Smooth muscle cell (in vitro differentiated cells): Measurements from ENCODE around the gene PTH. TPM values are rescaled to one million over a fixed set of nuclear protein-coding genes. Genes with fewer than 3 reads are reported as not detected.

Source experiments
- DNase-seq: peaks from one replicate; lab custom pipeline; 2025; ENCODE audit not compliant: unreplicated experiment; lab: John Stamatoyannopoulos, UW
- H2AFZ ChIP-seq: fragments of 200-600 bp; sonication (generic); 2 replicates; pipeline ENCODE4 v1.6.0; 2016; ENCODE audit warnings: antibody characterized with exemption, low read depth, mild to moderate bottlenecking
- H3F3A ChIP-seq: fragments of 200-600 bp; sonication (generic); 2 replicates; pipeline ENCODE4 v1.6.0; 2017; ENCODE audit warnings: antibody characterized with exemption, low read depth
- H3K27ac ChIP-seq: fragments of 200-600 bp; sonication (generic); 2 replicates; pipeline ENCODE4 v1.5.1; 2016; ENCODE audit warnings: low read depth, mild to moderate bottlenecking
- H3K27me3 ChIP-seq: fragments of 200-600 bp; sonication (generic); 2 replicates; pipeline ENCODE4 v1.6.1; 2016; ENCODE audit warnings: low read depth, mild to moderate bottlenecking
- H3K36me3 ChIP-seq: fragments of 200-600 bp; sonication (generic); 2 replicates; pipeline ENCODE4 v1.5.1; 2016; ENCODE audit warnings: low read depth
- H3K4me1 ChIP-seq: fragments of 200-600 bp; sonication (generic); 2 replicates; pipeline ENCODE4 v1.5.1; 2016; ENCODE audit warnings: low read depth
- H3K4me2 ChIP-seq: fragments of 200-600 bp; sonication (generic); 2 replicates; pipeline ENCODE4 v1.6.0; 2016; ENCODE audit warnings: mild to moderate bottlenecking
- H3K4me3 ChIP-seq: fragments of 200-600 bp; sonication (generic); 2 replicates; pipeline ENCODE4 v1.5.1; 2016; ENCODE audit warnings: mild to moderate bottlenecking
- H3K79me2 ChIP-seq: fragments of 200-600 bp; sonication (generic); 2 replicates; pipeline ENCODE4 v1.6.0; 2016; ENCODE audit warnings: low read depth, mild to moderate bottlenecking
- H3K9ac ChIP-seq: fragments of 200-600 bp; sonication (generic); 2 replicates; pipeline ENCODE4 v1.6.0; 2016; ENCODE audit warnings: low read depth
- H3K9me3 ChIP-seq: fragments of 200-600 bp; sonication (generic); replicated peaks from 2 replicates; pipeline ENCODE4 v1.5.1; 2016; ENCODE audit warnings: low read depth
- H4K20me1 ChIP-seq: fragments of 200-600 bp; sonication (generic); 2 replicates; pipeline ENCODE4 v1.6.0; 2016; ENCODE audit warnings: low read depth
- WGBS: methylation state at CpG from one replicate; pipeline ENCODE4 v1.1.7; 2016; ENCODE audit warnings: low lambda C conversion rate; 5-methylcytosine and 5-hydroxymethylcytosine counted together
- polyA plus RNA-seq: library from polyadenylated mRNA; unstranded; fragments of >200 nt; fragmentation: Nextera tagmentation; extraction: Ambion mirVana; gene quantifications from 2 replicates; pipeline ENCODE4 v1.2.1, GENCODE V29; 2016
- total RNA-seq: library from RNA; depleted of rRNA; stranded (reverse); fragments of >200 nt; gene quantifications from 2 replicates; pipeline ENCODE4 v1.2.3, GENCODE V29; 2014
- TF ChIP-seq, protein P1 (sequence below): fragments of 200-600 bp; sonication (generic); IDR thresholded peaks from 2 replicates; pipeline ENCODE4 v1.5.1; 2017; ENCODE audit warnings: borderline replicate concordance, mild to moderate bottlenecking, antibody characterized with exemption; ENCODE audit not compliant: insufficient read depth, poor library complexity, severe bottlenecking

The PTH gene
- total and polyA plus RNA-seq, 2 experiments from 2014 or later = not detected

DNA sequence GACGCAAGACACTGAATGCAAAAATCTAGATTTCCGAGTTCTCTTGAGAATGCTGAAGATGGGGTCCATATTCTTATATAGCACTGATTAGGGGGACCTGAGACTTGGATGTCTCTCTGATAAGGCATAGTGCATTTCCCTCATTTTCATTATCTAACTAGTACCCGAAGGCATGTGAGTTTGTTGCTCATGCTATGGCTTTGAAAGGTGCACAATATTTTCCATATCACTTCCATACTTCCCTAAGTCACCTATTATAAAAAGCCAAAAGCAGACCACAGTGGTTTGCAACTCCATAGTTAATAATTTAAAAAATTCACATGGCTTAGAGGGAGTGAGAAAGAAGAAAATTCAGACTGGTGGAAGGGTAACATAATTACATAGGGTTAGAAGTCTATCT lies 34.5 kb downstream of the PTH start:
- WGBS = 88% methylated on average over 3 of the region's 3 CpGs
- Histone ChIP-seq H3K36me3 (no peaks in the 10 kb centered on the region), H3K79me2 (peaks cover 59% of the 10 kb centered on the region), H3K9me3 (no peaks in the 10 kb centered on the region), H3K27ac (peak overlapping the region; percentile 72), H3K9ac (peak overlapping the region; percentile 36), H3F3A (no peaks in the 10 kb centered on the region), H3K4me1 (peaks cover 8% of the 10 kb centered on the region), H2AFZ (no peak overlapping the region), H3K4me3 (no peak overlapping the region), H3K27me3 (no peaks in the 10 kb centered on the region), H4K20me1 (peaks cover 40% of the 10 kb centered on the region), H3K4me2 (peak overlapping the region; percentile 88)
- TF ChIP-seq, protein P1, sequence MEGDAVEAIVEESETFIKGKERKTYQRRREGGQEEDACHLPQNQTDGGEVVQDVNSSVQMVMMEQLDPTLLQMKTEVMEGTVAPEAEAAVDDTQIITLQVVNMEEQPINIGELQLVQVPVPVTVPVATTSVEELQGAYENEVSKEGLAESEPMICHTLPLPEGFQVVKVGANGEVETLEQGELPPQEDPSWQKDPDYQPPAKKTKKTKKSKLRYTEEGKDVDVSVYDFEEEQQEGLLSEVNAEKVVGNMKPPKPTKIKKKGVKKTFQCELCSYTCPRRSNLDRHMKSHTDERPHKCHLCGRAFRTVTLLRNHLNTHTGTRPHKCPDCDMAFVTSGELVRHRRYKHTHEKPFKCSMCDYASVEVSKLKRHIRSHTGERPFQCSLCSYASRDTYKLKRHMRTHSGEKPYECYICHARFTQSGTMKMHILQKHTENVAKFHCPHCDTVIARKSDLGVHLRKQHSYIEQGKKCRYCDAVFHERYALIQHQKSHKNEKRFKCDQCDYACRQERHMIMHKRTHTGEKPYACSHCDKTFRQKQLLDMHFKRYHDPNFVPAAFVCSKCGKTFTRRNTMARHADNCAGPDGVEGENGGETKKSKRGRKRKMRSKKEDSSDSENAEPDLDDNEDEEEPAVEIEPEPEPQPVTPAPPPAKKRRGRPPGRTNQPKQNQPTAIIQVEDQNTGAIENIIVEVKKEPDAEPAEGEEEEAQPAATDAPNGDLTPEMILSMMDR = no peak
- DNase-seq = no peak

DNA sequence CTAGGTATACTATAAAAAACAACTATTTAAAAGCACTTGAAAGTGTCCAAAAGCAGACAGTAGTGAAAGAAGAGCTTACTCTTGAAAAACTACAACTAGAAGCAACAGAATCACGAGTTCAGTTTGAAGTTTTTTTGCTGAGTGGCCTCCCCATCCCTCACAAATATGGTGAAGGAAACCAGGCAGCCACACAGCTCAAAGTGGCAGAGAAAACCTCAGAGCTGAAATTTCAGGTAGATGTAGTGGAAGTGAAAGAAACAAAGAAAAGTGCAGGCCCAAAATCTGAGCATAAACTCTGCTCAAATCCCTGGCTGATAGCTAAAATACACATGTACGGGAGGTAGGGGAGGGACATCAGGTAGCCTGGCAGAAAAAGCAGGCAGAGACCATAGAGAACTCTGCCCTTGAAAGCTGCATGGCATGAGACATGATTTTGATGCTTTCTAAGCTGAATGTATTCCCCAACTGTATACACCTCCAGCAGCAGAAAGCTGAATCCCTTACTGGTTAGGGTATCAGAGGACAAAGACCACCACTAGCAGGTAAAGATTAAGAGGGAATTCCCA lies 44.9 kb downstream of the PTH start:
- Histone ChIP-seq H3K36me3 (no peaks in the 10 kb centered on the region), H3F3A (no peaks in the 10 kb centered on the region), H3K4me2 (no peak overlapping the region), H3K27ac (no peak overlapping the region), H3K79me2 (peaks cover 95% of the 10 kb centered on the region), H3K27me3 (no peaks in the 10 kb centered on the region), H3K9me3 (no peaks in the 10 kb centered on the region), H2AFZ (no peak overlapping the region), H3K4me1 (peaks cover 12% of the 10 kb centered on the region), H3K4me3 (no peak overlapping the region), H3K9ac (no peak overlapping the region), H4K20me1 (peaks cover 84% of the 10 kb centered on the region)
- 90% methylated on average over 2 of the region's 2 CpGs for WGBS
- DNase-seq = no peak
- TF ChIP-seq, protein P1 = no peak

DNA sequence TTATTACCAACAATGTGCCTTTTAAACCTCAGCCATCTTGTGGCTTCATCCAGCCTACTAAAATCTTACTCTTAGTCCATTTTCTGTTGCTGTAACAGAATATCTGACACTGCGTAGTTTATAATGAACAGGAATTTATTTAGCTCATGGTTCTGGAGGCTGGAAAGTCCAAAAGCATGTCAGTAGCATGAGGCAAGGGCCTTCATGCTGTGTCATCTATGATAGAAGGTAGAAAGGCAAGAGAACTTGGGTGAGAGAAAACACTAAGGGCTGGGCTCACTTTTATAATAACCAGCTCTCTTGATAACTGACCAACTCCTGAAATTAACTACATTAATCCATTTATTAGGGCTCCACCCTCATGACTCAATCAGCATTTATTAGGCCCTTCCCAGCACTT lies 46.3 kb downstream of the PTH start:
- Histone ChIP-seq H3K9ac (no peak overlapping the region), H3K27me3 (no peaks in the 10 kb centered on the region), H4K20me1 (peaks cover 87% of the 10 kb centered on the region), H3K4me2 (no peak overlapping the region), H3K4me1 (peaks cover 12% of the 10 kb centered on the region), H3F3A (no peaks in the 10 kb centered on the region), H3K4me3 (no peak overlapping the region), H3K27ac (no peak overlapping the region), H3K9me3 (no peaks in the 10 kb centered on the region), H3K79me2 (peaks cover 93% of the 10 kb centered on the region), H3K36me3 (no peaks in the 10 kb centered on the region), H2AFZ (no peak overlapping the region)
- TF ChIP-seq, protein P1 = no peak
- DNase-seq = no peak
- WGBS = 0% methylated on average over 1 of the region's 1 CpG

DNA sequence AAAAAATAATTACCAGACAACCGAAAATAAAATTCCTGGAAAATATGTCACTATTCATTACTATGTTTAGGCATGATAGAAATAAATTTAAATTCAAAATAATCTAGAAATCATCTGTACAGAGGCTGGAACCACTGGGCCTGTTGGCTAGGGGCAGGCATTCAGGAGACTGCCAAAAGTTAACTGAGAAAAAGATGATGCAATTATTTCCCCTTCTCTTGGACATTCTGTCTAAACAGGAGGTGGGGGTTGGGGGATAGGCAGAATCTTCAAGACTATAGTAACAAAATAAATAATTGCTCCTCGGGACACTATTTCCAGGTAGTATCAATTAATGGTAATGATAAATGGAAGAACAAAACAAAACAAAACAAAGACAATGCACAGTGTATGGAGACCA lies 46.9 kb downstream of the PTH start:
- DNase-seq = no peak
- Histone ChIP-seq H3K4me1 (peaks cover 12% of the 10 kb centered on the region), H3K4me3 (no peak overlapping the region), H3K4me2 (no peak overlapping the region), H3K27ac (no peak overlapping the region), H3K79me2 (peaks cover 92% of the 10 kb centered on the region), H3K9me3 (no peaks in the 10 kb centered on the region), H3K27me3 (no peaks in the 10 kb centered on the region), H3K9ac (no peak overlapping the region), H3K36me3 (no peaks in the 10 kb centered on the region), H3F3A (no peaks in the 10 kb centered on the region), H4K20me1 (peaks cover 88% of the 10 kb centered on the region), H2AFZ (no peak overlapping the region)
- 97% methylated on average over 2 of the region's 2 CpGs for WGBS
- TF ChIP-seq, protein P1 = no peak
